NCI-H226 (cell line): ENCODE data around the gene DDAH2.

Source experiments
- DNase-seq: peaks from one replicate; pipeline ENCODE4 v3.0.0-alpha.2; 2015

The DDAH2 gene

GRCh38 chr6:31760790-31761189 is 31.7 kb upstream of the DDAH2 start:
- DNase-seq, result no peak

GRCh38 chr6:31758281-31758680 is 29.2 kb upstream of the DDAH2 start:
- DNase-seq, result no peak

GRCh38 chr6:31752739-31753319 is 23.7 kb upstream of the DDAH2 start:
- peak; percentile 55 for DNase-seq

- peak; percentile 39 for DNase-seq
Observed at GRCh38 chr6:31750411-31751022, 21.4 kb upstream of the DDAH2 start.

DNA sequence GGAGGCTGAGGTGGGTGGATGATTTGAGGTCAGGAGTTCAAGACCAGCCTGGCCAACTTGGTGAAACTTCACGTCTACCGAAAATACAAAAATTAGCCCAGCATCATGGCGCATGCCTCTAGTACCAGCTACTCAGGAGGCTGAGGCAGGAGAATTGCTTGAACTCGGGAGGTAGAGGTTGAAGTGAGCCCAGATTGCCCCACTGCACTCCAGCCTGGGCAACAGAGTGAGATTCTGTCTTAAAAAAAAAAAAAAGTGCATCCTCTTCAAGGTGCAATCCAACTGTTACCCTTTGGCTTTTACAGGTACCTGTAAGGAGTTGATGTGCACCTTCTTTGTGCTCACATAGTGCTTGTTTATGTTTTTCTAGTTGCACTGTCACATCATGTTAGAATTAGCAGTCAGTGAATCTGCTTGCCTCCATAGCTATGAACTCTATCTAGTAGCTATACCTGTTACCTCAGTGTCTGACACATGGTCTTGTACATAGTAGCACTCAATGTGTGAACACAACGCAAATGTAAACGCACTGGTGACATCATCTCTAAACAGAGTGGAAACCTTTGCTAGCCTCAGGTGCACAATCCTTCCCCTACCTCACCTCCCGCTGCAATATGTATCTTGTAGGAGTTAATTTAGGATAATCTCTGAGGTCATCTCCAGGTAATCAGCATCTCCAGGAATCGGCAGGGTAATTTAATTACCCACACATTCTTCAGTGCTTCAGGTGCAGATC is 20.4 kb upstream of the DDAH2 start:
- DNase-seq, result no peak

DNA sequence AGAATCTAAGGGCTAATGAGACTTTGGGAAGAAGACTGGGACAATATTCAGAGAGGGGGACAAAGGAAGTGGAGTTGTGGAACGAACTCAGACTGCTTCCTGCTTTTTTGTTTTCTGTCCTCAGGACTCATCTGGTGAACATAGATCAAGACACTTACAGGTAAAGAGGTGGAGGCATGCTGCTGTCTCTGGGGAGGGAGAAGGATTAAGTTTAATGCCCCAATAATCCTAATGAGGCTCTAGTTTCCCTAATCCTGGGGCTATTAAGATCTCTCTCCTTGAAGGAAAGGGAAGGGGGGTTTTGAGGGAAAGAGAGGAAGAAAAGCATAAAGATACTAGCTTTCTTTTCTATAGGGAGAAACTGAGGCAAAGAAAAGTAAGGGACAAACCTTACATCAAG is 15.3 kb upstream of the DDAH2 start:
- DNase-seq, result no peak

GRCh38 chr6:31742894-31743293 is 13.8 kb upstream of the DDAH2 start:
- DNase-seq, result no peak

DNA sequence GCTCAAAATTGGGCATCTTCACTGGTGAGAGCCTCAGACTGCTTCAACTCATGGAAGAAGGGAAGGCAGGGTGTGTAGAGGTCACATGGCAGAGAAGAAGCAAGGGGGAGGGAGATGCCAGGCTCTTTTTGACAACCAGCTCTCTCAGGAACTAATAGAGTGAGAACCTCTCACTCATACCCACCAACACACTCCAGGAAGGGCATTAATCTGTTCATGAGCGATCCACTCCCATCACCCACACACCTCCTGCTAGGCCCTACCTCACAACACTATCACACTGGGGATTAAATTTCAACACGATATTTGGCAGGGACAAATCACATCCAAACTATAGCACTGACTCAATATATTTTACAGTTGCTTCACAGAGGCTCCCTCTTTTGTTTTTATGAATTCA is 12.7 kb upstream of the DDAH2 start:
- no peak for DNase-seq

- no peak for DNase-seq
Observed at GRCh38 chr6:31740397-31741223, 11.5 kb upstream of the DDAH2 start.

DNA sequence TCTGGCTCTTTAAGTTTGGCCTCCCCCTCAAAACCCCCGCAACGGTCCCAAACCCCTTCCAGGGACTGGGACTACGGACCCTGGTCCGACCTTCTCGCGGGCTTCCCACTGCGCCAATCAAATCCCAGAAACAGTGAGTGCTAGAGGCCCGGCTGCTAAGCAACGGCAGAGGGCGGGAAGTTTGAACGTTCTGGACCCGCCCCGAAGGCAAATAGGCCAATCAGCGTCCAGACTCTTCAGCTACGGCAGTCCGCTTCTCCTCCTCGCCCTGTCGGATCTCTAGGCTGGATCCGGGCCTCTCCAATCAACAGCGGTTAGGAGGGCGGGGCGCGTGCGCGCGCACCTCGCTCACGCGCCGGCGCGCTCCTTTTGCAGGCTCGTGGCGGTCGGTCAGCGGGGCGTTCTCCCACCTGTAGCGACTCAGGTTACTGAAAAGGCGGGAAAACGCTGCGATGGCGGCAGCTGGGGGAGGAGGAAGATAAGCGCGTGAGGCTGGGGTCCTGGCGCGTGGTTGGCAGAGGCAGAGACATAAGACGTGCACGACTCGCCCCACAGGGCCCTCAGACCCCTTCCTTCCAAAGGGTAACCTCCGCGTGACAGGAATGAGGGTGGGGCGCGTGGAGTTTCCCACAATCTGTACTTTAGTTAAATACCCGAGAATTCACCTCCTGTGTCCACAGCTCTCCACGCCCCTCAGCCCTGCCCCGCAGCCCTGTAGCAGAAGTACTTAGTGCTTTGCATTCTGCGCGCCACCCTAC is 10.7 kb upstream of the DDAH2 start, which contains the start of gene MSH5:
Gene MSH5 (plus strand): TSS at position 367 of the 758 bp plus-strand sequence. CDS start 462 bp downstream, outside the sequence.
- peak; percentile 99 for DNase-seq

GRCh38 chr6:31737991-31738979 is 9.2 kb upstream of the DDAH2 start:
- DNase-seq, result peak; percentile 87

DNA sequence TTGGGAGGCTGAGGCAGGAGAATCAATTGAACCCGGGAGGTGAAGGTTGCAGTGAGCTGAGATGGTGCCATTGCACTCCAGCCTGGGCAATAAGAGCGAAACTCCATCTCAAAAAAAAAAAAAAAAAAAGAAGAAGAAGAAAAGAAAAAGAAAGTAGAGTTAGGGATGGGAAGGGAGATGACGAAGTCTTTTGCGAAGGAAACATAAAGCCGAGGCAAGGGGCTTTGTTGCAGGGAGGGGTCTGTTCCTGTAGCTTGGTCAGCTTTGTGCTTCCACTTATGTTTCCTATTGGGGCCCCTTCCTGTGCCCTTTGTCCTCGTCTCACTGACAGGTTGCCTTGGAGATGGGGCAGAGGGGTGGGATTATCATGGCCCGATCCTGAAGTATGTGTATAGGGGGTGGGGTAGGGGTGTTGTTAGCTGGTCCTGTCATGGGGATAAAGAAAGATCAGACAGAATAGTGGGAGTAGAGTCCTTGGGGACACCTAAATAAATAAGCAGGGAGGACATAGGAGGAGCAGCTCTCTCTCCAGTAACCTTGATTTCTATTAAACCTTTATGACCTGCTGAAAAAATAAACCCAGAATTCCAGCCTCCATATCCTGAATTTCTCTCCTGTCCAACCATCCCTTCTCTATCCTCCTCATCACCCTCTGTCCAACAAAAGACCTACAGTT is 8.4 kb upstream of the DDAH2 start:
- DNase-seq, result no peak

- no peak for DNase-seq
Observed at GRCh38 chr6:31736768-31737314, 7.7 kb upstream of the DDAH2 start.

GRCh38 chr6:31736021-31736767 is 7.1 kb upstream of the DDAH2 start, which contains the start of gene CLIC1:
TSS of gene CLIC1 (minus strand) at chr6:31736530. CDS start at chr6:31736300, 230 bp downstream.
- DNase-seq, result peak; percentile 89

DNA sequence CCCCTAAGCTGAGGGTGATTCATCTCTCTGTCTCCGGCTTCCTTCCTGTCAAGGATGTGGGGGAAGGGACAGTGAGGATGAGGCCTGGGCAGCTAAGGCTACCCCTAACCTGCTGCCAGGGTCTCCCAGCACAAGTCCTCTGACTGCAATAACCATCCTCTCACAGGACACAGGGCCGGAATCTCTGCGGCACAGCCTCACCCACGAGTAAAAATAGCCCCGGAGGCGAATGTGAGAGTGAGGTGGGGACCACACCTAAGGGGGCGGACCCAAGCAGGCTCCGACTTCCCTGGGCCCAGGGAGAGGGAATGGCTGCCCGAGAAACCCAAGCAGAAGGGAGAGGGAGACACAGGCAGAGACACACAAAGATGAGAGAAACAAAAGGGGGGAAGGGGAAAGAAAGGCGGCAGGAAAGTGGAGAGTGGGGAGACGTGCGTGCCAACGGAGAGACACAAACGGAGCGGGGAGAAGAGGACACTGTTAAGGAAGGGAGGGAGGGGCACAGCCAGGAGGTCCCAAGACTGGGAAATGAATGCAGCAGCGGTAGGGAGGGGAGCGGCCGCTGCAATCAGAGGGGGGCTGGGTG is 5.8 kb upstream of the DDAH2 start:
- peak; percentile 70 for DNase-seq

- no peak for DNase-seq
Observed at GRCh38 chr6:31734247-31734820, 5.2 kb upstream of the DDAH2 start.

DNA sequence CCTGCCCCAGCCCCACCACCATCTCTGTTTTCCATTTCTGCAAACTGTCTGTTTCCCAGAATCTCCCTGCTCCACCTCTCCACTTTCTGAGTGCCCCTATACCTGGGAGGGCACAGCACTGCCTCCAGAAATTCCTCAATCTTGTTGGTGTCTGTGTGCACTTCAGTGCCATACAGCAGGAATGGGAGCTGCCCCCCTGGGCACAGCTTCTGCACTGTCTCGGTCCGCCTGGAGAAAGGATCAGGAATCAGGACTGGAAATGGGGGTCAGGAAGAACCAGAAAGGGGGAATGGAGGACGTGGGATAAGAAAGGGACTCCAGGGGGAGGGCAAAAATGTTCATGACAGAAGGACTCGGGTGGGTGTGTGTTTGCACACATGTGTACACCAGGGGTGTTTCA is 4.6 kb upstream of the DDAH2 start:
- no peak for DNase-seq

DNA sequence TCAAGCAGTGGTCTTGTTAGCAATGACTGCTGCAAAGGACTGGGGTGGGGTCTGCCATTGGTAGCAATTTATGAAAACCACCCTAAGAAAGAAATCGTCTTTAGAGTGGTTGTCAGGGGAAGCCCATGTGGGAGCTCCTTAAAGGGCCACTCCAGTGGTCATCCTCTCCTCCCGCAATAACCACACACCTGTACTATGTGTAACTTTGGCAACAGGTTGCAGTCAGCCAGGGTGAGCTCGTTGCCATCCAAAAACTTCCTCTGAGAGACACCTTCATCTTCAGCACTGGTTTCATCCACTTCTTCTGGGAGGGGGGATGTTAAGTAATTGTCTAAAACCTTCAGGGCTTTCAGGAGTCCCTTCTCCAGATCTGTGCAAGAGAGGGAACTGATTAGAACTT is 2.9 kb upstream of the DDAH2 start:
- no peak for DNase-seq

GRCh38 chr6:31730631-31731086 is 1.6 kb upstream of the DDAH2 start:
- no peak for DNase-seq
